Measurements from ENCODE around the gene GIGYF2.

GRCh38 chr2:232791518-232791917, 94.4 kb downstream of the GIGYF2 start:
- TF ChIP-seq CTCF (IDR thresholded peaks at IDR 0.05), result no peak
- no peak for TF ChIP-seq POLR2AphosphoS5 (IDR thresholded peaks at IDR 0.05; ENCODE audit: low read depth, low read length)
- TF ChIP-seq TCF7L2 (IDR thresholded peaks at IDR 0.05; ENCODE audit: low read depth, low read length), result no peak
- TF ChIP-seq REST (IDR thresholded peaks at IDR 0.05; ENCODE audit: insufficient read depth in 1 of 2, low read depth in 2 of 2, low read length in 1 of 2), result no peak
